ENCODE data around the gene CAMLG. TPM values are rescaled to one million over a fixed set of nuclear protein-coding genes. Genes with fewer than 3 reads are reported as not detected.
A peak's percentile ranks its signal among the peaks of the same experiment; 100 is the strongest.

Gene CAMLG
- total and polyA plus RNA-seq, 9 of the 15 experiments (the other 6 are each of a cell fraction or from before 2014, with no cell fraction given) = 11.3 to 22.0 (median 16.3) TPM

GRCh38 chr5:134738133-134738962 lies at the start of gene CAMLG (continued):
- peak; percentile 52 for TF ChIP-seq PRDM10 (IDR thresholded peaks at IDR 0.05; ENCODE audit: partially characterized antibody)
- no peak for TF ChIP-seq ZNF143 (CRISPR knock-in tag; IDR thresholded peaks at IDR 0.05)
- TF ChIP-seq ZNF57 (CRISPR knock-in tag; IDR thresholded peaks at IDR 0.05) = no peak
- TF ChIP-seq ELF2 (CRISPR knock-in tag; IDR thresholded peaks at IDR 0.05) = no peak
- no peak for TF ChIP-seq NFRKB (IDR thresholded peaks at IDR 0.05; ENCODE audit: low read depth)
- 0 out of 2 replicates have a peak, but pooled peaks have one; percentile 84 for TF ChIP-seq NR4A1 (CRISPR knock-in tag; IDR thresholded peaks at IDR 0.05)
- TF ChIP-seq NR4A1 (tag; IDR thresholded peaks at IDR 0.05) = no peak
- no peak for TF ChIP-seq CHD1 (IDR thresholded peaks at IDR 0.05; ENCODE audit: low read length)
- peak; percentile 61 for TF ChIP-seq RREB1 (CRISPR knock-in tag; IDR thresholded peaks at IDR 0.05)
- TF ChIP-seq TFE3 (CRISPR knock-in tag; IDR thresholded peaks at IDR 0.05) = peak; percentile 63
- TF ChIP-seq SAFB (IDR thresholded peaks at IDR 0.05; ENCODE audit: borderline replicate concordance, low read depth, low read length) = peak; percentile 74; the same call in 1 of the 2 replicates

Measured in K562 (cell line).